NOMO-1 treated with DMSO at 0.1 percent for 48 hours (cell line): ENCODE data around the gene TAF4B.
"Not testable (repeated sequence)": the region's sequence is repeated elsewhere in the genome, so short reads cannot be mapped to it uniquely, and the experiment has no call there.

Experiments
- DNase-seq: peaks from one replicate; lab custom pipeline; 2025; ENCODE audit not compliant: unreplicated experiment; lab: John Stamatoyannopoulos, UW

Gene TAF4B

DNA sequence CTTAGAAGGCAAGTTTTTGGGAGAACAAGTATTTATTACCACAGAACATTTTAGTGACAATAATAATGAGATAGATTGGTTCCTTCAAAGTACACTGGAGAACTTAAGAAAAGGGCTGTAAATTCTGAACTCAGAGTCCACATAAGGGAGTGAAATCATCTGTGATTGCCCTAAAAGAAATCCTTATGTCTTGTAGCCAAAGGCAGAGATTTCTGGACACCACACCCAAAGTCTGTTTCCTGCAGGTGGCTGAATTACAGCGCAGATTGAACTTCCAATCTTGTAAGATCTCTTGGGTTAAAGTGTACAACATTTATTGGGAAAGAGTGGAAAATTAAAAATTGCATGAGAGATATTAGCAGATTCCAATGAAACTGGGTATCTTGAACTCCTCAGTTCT, 143.8 kb downstream of the TAF4B start:
- no peak for DNase-seq

DNA sequence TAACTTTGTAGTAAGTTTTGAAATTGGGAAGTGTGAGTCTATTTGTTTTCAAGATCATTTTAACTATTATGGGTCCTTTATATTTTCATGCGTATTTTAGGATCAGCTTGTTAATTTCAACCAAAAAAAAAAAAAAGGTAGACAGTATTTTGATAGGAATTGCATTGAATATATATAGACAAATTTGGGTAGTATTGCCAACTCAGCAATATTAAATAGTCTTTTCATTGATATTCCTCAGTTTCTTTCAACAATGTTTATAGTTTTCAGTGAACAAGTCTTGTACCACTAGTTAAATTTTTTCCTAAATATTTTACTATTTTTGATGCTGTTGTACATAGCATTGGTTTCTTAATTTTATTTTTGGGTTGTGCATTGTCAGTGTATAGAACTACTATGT, 149.9 kb downstream of the TAF4B start:
- no peak for DNase-seq

DNA sequence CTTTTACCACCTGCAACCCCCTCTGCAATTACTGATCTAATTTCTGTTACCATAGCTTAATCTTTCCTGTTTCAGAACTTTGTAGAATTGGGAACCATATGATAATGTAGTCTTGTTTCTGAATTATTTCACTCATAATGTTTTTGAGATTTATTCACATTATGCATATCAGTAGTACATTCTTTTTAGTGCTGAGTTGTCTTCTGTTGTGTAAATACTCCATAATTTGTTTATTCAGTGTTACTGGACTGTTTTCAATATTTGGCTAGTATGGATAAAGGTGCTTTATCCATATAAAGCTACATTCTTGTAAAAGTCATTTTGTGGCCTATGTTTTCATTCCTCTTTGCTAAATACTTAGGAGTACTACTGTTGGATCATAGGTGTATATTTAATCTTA, 152.5 kb downstream of the TAF4B start:
- DNase-seq, result no peak

DNA sequence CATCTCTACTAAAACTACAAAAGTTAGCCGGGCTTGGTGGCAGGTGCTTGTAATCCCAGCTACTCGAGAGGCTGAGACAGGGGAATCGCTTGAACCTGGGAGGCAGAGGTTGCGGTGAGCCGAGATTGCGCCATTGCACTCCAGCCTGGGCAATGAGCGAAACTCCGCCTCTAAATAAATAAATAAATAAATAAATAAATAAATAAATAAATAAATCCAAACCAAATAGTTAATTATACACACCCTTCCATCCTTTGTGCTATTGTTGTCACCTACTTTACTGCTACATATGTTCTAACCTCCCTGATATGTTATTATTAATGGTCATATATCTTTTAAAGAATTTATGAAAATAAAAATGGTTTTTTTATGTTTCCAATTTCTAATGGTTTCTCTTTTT, 155.3 kb downstream of the TAF4B start:
- not testable (repeated sequence) for DNase-seq

DNA sequence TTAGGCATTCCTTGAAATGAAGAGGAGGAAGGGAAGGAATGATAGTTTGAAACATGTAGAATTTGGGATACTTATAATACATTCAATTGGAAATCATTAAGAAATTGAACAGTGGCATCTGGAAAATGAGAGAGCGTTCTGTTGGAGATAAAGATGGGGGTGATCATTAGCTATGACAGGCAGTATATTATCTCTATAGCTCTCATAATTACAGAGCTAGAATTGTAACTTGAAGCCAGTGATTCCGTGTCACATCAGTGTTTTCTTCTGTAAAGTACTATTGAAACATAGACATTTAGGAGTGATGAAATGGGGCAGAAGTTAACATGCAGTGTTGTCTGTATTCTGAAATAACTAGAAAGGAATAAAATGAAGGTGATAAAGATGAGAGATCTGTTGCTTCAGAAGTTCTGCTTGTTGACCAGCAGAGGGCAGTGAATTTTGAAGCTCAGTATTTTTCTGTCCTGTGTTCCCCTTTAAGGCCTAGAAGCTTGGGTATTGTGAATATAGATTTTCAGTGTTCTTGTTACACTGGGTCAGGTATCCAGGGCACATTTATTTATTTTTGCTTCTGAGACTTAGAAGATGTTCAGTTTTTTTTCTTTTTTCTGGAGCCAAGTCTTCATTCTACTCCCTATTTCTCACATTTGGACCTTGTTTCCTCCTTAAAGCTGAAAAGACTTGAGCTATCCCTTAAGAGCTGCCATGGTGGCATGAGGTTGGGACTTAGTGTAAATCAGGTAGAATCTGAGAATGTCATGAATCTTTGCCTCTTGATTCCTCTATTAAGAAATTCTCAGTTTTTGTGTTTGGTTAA, 157.4 kb downstream of the TAF4B start:
- DNase-seq, result peak; percentile 32

DNA sequence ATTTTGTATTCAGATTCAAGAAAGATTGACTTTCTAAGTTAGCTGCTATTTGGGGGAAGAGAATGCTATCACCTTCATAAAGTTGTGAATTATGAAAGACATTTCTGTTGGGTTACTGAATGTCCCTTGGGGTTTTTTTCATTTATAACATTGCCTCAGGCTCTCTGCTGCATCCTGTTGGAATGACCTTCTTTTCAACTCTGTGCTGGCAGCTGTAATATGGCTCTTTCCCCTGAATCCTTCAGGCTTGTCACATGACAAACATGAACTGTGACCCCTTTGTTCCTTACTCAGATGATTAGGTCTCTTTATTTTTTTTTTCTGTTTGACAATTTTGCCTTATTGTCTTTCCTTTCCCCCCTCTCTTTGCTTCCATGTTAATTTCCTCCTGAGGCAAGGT, 159.8 kb downstream of the TAF4B start:
- no peak for DNase-seq

DNA sequence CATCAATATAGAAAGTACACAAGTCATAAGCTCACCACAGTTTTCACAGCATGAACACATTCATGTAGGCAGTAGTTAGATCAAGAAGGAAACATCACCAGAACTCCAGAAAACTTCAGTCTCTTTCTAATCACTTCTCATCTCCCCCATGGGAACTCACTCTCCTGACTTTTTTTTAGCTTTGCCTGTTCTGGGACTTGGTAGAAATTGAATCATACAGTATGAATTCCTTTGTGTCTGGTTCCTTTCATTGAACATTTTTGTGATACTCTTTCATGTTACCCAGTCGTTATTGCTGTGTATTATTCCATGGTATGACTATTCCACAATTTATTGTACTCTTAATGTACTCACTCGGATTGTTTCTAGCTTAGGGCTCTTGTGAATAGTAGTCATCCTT, 160.2 kb downstream of the TAF4B start:
- no peak for DNase-seq

DNA sequence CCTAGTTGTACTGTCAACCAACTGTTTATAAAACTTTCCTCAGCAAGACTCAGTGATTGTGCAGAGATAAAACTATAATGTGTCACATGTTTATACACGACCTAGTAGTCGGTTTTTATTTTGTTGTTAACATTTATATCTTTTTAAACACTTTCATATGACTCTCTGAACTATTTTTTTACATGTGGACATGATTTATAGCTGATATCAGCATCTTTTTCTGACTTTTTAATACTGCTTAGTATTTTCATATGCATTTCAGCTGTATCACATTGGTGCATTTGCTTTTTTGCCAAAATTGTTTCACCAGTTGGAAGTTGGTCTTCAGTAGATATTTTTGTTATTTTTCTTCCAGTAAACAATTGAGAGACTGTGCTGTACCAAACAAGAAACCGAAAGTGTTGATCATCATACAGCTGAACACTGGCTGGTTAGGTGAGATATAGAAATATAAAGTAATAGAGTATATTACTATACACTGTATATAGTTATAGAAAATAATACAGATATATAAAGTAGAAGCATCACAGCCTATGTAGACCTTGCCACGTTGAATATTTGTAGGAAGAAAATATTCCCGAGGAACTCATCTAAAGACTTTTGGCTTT, 167.9 kb downstream of the TAF4B start:
- no peak for DNase-seq

DNA sequence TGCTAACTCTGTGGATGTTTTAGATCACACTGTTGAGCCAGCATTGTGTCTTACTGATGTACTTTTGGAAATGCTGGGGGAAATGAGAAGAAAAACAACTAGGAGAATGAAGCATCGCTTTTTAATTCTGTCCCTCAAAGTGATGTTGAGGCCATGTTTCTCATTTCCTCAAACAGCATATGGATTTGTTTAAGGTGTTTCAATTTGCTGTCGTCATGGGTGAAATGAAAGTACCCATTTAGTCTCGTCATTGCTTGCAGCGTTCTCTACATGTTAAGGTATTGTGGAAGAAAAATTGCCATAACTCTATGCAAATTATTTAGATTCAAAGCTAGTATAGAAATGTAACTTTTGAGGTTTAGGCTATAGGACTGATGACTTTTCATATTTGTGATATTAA, 170.8 kb downstream of the TAF4B start:
- no peak for DNase-seq

DNA sequence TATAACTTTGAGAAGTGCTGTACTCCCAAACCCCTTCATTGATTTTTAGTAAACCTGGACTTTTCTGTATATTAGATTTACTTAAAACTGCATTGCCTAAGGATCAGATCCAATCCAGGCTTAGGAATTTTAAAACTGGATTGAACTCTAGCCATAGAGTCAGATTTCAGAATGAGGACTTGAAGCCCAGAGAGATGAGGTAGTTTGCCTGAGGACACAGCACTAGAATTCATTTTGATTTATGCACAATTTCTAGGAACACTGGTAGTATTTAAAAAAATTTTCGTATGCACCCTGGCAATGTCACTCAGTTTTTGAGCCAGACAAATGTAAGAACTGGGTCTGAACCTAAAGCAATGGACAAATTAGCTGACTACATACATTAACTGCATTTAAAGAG, 177.2 kb downstream of the TAF4B start:
- DNase-seq, result no peak

DNA sequence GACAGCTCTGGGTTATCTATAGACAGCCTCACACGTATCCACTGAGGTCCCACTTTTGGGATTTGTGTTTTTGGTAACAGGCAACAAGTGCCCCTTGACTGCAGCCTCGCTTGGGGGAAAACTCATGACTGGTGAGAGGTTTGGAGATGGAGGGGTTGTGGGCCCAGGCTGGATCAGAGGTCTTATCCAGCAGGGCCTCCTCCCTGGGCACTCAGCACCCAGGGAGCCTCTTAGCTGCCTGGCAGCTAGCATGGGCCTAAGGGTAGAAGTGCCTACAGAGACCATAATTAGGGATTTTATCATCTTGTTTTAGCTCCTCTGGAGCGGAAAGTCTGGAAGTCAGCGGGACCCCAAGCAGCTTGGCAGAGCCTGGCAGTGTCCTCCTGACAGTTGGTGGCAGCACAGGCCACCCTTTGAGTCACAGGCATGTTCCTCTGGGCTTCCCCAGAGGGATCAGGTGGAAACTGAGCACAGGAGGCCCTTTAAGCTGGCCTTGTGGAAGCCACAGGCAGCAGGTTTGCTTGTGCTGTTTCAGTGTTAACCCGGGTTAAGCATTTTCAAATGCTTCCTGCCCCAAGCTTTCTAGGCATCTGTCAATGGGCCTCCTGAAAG, 179.1 kb downstream of the TAF4B start:
- no peak for DNase-seq

DNA sequence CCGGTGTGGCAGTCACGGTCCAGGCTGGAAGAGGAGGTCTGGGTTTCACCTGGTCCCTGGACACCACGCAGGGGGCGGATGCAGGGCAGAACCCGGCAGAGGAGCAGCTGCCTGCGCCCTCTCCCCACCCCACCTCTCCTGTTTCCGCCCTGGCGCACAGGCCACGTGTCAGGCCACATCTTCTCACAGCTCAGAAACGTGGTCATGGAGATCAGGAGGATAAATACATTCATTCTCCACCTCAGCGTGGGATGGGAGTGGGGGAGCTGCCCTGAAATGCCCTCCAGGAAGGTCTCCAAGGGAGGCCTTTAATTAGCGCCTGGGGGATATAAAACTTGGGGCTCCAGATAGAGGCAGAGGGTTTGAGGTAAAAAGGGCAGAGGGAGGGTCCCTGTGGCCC, 180.1 kb downstream of the TAF4B start:
- no peak for DNase-seq

DNA sequence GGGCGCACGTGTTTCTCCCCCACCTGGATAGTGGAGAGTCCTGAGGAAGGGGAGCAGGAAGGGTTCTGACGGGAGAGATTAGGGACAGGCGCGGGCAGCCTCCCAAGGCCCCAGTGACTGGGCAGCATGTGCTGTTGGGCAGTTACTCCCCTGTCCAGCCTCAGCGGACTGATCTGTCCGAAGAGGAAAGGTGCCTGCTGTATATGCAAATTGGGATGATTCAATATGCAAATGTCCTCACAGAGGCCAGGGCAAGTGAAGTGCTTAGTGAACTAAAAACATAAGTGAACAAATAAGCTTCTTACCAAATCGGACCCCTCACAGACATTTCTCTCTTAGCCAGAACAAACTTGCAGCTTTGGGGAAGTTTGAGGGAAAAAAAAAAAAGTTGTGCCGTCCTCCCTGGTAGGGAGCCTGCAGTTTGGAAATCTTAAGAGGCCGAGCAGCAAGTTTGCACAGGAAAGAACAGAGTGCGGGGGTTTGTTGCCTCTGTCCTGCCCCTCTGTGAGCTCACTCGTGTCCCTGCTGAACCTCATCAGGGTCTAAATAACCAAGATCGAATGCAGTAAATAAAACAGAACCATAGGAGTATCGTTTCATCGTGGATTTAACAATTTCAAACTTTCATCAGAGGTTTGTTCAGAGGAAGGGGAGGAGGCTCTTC, 180.7 kb downstream of the TAF4B start:
- no peak for DNase-seq

DNA sequence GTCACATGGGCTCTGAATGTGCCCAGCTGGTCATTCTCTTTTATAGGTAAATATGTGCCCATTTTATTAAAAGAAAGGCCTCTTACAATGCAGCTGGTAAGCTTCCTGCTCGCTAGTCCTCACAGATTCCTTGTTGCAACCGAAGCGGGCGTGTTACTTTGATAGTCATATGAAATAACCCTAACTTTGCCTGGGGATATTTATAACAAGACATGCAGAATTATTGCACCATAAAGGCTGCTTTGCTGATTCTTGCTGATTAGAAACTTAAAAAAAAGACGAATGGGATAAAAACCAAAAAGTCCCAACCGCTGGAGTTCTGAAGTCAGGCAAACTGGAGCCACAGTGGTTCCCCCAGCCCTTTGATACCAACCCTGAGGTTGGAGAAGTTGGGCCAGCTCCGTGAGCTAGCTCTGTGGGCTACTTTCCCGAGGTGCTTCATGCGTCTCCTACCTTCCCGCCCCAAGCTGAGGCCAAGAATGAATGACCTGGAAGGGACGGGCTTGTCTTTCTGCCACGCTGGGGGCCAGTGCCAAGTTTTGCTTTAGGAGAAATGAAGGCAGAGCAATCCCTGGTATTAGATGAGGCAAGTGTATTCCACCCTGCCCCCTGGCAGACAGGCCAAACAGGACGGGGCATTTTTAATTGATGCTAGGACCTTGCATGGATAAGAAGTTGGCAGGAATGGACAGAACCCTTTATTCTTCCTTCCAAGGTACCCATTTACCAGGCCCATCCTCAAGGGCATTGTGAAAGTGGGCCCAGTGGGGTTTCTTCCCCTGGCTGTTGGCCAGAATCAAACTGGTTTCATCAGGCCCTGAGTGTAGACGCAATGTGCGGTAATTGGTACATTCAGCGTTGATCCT, 181.7 kb downstream of the TAF4B start:
- DNase-seq, result no peak

DNA sequence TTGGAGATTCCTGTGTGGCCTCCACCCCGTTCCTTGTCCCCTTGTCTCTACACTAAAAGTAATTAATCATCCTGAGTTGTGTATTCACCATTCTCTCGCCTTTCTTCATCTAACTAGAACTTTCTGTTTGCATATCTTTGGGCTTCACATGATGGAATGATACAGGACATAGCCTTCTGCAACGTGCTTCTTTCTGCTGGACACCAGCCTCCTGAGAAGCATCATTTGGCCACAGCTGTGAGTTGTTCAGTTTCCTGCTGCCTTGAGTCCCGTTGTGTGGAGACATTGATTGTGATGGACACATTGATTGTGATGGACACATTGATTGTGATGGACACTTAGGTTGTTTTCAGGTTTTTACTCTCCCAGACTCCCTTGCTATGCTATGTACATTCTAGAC, 182.8 kb downstream of the TAF4B start:
- DNase-seq, result no peak

DNA sequence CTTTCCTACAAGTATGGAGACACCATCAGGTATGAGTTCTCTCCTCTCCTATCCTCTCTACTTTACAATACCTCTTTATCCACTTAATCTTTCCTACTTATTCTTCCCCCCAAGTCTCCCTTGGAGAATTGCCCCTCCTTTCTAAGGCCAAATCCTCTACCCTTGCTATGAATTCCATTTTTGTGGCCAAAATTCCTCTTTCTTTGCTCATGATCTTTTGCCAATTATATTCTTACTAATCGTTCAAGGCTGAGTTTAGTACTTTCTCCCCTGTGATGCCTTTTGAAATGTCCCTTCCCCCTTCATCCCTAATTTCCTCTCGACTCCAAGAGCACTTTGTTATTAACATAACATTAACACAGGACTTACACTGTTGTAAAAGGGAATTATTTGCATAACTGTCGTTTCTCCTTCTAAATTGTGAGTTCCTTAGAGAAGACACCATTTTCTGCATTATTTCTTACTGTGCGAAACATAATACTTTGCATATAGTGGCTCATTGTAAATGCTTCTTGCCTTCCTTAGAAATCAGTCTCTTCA, 188.7 kb downstream of the TAF4B start:
- DNase-seq, result no peak

DNA sequence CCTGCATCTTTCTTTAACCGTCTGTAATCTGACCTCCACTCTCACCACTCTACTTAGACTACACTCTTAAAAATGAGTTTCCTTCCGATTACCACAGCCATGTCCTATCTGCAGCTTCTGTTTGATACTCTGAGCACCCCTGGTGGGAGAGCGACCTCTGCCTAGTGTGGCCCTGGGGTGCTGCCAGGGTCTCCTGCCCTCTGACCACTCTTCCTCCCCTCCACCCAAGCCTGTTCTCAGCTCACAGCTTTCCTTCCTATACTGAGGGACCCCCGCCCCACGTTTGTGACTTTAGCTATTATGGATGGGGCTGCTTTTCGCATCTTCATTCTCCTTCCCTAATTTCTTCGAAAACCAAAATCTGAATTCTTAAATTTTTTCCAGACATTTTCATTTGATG, 189.4 kb downstream of the TAF4B start:
- no peak for DNase-seq

DNA sequence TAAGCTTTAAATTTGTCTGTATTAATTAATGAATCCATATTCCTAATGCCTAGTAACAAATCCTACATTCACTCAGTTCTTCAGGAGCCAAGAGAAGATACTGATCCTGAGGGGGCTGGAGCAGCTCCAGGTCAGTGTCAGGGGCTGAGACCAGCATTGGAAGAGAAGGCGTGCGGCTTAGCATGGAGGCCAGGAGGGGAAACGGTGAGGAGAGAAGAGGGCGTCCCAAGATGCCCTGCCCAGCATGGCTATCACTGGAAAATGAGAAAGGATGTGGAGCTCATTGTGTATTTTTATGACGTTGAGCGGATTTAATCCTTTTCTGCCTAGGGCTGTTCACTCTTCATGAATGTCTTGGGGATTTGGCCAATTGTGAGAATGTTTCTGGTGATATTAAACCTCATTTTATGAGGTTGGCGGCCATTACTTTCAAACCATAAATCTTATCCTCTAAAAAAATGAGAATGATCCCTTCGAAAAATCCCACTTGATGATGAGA, 190.5 kb downstream of the TAF4B start:
- no peak for DNase-seq

DNA sequence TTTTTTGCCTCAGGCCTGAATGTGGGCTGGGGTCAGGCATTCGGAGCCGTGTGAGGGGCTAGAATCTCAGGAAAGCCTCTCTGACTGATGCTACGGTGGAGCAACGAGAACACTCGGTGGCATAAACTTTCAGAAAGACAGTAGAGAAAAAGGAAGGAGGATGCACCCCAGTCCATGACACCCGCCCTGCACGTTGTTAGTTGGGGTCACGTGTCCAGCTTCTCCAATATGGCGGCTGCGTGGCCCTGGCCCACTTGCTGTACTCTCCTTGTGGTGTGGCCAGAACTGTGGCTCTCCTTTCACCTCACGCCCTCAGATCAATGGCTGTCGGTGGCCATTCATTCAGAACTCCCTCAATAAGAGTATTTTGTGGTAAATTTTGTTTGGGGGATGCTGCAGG, 190.9 kb downstream of the TAF4B start:
- no peak for DNase-seq

DNA sequence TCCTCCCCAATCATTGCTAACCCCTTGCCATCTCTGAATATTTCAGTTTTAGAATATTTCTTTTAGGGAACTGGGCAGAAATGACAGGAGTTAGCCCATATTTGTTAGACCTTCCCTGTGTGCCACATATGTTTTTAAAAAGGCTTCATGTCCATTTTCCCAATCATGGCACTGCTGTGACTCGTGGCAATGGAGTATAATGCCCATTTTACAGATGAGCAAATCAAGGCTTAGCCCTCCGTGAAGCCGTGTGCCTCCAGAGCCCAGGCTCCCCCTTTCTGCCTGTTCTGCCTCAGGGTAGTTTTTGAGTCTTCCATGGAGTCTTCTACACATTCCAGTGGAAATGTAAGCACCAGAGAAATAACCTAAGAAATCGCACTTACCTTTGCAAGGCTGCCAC, 192.0 kb downstream of the TAF4B start:
- DNase-seq, result no peak

DNA sequence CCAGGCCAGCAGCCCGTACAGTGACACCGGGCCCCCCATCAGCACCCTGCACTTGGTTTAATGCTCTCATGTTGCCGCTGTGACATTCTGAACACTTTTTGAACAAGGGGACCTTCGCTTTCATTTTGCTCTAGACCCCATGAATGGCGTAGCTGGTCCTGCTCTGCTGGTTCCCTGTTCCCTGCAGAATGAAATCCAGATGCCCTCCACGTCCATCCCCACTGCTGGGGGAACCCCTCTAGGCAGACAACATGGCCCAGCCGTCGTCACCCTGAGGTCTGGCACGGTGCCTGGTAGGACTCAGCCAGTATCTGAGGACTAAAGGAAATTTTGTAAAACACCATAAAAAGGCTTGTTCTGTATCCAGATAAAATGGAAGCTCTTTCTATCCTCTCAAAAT, 193.5 kb downstream of the TAF4B start:
- DNase-seq, result no peak
